IPS-NIHi11 (cell line): ENCODE data around the gene ACP2.

Experiments
- DNase-seq: peaks from one replicate; pipeline ENCODE4 v3.0.0; 2012; ENCODE audit warnings: mixed read lengths, low spot score

ACP2 gene

DNA sequence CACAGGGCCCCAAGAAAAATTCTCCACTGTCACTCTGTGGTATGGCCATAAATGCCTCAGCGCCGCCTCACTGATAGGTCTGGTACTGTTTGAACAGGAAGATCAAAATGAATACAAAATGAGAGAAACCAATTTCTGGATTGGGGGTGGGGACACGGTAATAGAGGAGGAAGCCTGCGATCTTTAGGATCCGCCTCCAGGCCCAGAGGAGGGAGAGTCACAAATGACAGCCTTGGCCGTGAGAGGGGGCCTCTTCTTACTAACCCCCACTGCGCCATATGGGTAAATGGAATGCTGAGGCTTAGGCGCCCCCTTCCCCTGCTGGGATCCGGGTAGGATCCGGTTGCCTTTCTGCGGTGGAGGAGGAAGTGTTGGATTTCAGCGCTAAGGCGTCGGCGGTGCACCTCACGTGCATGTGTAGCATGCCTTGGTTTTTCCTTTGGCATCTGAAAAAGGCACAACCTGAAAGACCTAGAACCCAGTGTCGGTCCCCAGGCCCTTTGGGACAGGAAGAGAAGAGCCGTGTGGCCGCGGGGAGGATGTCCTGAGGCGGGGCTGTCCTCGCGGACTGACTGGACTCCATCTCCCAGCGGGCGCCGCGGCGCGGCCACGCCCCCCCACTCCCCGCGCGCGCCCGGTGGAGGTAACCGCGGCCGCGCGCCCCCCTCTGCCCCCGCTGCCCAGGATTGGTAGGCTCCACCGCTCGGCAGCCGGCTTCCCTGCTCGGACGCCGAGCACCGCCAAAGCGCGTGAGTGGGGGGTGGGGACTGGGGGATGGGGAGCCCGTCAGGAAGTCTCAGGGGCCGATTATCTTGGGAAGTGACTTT is 20.6 kb upstream of the ACP2 start:
- DNase-seq: peak; percentile 95

DNA sequence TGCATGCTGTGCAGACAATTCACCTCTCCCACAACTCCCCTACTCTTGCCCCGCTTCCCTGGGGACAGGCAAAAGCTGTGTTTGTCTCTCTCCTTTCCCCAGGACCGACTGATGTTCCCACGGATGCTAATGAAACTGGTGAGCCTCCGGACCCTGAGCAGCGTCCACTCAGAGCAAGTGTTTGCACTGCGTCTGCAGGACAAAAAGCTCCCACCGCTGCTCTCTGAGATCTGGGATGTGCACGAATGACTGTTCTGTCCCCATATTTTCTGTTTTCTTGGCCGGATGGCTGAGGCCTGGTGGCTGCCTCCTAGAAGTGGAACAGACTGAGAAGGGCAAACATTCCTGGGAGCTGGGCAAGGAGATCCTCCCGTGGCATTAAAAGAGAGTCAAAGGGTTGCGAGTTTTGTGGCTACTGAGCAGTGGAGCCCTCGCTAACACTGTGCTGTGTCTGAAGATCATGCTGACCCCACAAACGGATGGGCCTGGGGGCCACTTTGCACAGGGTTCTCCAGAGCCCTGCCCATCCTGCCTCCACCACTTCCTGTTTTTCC is 19.9 kb upstream of the ACP2 start:
- no peak for DNase-seq

DNA sequence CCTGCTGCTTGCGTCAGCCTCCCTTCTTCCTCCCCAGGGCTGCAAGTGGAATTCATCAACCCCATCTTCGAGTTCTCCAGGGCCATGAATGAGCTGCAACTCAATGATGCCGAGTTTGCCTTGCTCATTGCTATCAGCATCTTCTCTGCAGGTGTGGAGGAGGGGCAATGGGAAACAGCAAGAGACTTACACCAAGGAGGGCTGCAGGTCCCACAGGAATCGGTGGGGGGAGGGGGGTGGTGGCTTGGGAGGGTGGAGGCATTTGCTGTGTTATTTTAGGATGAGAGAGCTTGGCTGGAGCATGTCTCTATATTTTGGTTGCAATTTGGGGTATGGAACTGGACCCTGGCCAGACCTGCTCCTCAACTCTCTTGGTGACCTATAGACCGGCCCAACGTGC is 19.3 kb upstream of the ACP2 start:
- no peak for DNase-seq

DNA sequence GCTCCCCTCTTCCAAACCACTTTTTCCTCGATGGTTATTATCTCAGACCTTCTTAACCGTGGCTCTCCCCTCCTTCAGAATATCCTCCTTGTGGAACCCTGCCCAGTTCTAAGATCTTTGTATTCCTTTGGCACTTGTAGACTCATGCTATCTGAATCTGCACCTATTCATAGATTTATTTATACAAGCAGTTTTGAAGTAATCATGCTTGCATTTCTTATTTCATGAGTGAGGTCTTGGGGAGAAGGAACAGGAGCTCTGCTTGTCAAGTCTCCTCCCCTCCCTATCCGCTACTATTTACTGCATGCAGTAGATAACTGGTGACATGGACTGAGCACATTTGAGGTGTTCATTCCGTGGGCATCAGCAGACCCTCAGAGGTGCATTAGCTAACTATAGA is 15.9 kb upstream of the ACP2 start:
- DNase-seq: no peak

DNA sequence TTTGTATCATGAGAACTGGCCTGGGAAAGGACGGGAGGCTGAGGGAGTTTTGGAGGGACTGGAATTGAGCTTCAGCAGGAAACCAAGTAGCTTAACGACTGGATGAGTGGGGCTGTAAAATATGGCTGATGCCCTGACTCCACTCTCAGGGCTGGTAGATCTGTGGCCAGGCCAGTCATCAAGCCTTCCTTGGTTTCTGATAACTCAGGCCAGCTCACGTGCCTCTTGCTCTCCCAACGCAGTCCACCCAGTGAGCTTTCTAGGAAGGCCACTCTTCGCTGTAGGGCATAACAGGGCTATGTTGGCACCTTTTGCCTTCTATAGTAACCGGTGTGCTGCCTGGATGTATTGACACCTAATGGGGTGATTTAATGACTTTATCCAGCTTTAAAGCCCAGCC is 15.5 kb upstream of the ACP2 start:
- DNase-seq: no peak

DNA sequence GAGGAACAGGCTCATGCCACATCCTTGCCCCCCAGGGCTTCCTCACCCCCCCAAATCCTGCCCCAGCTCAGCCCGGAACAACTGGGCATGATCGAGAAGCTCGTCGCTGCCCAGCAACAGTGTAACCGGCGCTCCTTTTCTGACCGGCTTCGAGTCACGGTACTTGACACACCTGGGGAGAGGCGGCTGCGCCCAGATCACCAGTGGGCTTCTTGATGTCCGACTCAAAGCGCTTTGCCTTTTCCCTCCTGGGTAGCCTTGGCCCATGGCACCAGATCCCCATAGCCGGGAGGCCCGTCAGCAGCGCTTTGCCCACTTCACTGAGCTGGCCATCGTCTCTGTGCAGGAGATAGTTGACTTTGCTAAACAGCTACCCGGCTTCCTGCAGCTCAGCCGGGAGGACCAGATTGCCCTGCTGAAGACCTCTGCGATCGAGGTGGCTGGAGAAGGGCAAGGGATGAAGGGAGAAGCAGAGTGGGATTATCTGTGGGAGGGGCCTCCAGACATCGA is 12.7 kb upstream of the ACP2 start:
- DNase-seq: no peak

DNA sequence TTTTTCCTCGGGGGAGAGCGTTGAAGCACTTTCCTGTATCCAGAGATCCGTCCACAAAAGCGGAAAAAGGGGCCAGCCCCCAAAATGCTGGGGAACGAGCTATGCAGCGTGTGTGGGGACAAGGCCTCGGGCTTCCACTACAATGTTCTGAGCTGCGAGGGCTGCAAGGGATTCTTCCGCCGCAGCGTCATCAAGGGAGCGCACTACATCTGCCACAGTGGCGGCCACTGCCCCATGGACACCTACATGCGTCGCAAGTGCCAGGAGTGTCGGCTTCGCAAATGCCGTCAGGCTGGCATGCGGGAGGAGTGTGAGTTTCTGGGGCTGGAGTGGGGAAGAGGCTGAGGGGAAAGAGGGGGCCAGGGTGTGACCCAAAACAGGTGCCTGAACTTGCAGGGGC is 11.8 kb upstream of the ACP2 start:
- DNase-seq: no peak

DNA sequence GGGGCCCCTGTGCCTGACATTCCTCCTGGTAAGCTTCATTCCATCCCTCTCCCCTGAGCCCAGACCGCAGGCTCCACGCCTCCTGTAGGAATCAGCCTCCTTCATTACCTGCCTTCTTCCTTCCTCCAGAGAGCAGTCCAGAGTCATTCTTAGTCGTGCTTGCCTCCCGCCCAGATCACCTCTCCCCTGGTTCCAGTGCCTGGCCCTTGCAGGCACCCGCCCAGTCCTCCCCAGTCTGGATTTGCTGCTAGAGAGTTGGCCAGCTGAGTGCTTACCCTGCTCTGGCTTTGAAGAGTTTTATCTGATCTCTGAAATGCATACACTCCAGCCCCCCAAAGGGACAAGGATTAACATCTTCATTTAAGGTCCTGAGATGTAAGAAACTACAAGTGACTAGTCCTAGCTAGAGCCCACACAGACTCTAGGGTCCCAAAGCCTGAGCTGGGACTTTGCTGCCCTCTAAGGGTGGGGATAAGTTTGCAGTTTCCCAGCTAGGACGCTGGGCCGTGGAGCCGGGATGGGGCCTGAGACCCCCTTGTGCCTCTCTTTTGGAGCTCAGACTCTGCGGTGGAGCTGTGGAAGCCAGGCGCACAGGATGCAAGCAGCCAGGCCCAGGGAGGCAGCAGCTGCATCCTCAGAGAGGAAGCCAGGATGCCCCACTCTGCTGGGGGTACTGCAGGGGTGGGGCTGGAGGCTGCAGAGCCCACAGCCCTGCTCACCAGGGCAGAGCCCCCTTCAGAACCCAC is 10.8 kb upstream of the ACP2 start:
- peak; percentile 76 for DNase-seq

DNA sequence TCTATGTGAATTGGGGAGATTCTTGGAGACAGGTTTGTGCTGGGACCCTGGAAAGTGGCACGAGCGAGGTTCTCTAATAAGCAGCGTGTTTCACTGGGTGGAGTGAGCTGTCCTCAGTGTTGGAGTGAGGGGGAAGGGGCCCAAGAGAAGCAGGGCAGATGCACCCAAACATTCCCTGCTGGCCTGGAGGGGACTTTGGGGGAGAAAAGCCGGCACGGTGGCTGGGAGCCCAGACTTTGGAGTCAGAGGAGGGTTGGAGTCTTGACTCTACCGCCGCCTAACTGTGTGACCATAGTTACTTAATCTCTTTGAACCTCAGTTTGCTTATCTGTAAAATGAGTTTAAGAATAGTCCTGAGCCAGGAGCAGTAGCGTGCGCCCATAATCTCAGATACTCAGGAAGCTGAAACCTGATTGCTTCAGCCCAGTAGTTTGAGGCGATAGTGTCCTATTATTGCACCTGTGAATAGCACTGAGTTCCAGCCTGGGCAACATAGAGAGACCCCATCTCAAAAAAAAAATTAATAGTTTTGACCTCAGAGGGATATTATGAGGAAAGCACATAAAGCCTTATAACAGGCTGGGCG is 9.8 kb upstream of the ACP2 start:
- no peak for DNase-seq

DNA sequence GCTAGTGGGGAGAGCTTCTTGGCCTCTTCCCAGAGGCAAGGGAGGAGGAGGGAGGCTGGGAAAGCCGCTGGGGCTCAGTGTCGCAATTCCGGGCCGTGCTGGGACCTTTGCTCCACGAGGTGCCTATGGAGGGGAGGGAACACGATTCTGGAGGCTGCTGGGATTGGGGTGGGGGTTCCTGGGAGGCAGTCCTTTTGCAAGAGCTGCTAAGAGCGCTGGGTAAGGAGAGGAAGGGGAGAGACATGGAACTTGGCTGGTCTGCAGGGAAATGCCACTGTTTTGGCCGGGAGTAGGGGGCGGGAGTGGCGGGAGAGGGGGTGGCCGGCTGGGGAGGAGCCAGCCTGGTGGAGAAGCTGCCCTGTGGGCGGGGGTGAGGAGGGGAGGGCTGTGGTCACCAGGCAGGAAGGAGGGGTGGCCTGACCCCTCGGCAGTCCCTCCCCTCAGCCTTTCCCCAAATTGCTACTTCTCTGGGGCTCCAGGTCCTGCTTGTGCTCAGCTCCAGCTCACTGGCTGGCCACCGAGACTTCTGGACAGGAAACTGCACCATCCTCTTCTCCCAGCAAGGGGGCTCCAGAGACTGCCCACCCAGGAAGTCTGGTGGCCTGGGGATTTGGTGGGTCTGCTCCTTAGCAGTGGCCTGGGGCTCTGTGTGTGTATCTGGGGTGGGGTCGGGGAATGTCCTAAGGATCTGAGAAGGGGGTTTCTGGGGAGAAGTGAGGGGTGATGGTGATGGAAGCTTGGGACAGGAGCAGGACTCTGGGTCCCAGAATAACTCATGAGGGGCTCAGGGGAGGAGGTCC is 9.1 kb upstream of the ACP2 start, which contains the start of gene NR1H3:
TSS of gene NR1H3 (plus strand) at position 480 of the 800 bp plus-strand sequence. CDS start 1,221 bp downstream, outside the sequence.
- peak; percentile 92 for DNase-seq

DNA sequence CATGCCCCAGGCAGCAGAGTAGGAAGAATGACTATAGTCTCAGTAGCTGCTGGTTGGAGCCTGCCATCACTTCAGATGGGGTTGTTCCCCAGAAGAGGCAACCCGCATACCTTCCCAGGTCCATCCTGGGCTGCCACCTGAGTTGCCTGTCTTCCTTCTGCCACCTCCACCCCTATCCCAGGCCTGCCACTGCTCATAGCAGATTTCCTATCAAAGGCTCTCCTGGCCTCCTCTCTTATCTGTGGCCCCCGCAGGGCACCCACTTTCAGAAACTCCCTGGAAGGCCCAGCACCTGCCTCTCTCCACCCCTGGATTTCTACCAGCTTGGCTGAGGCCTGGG is 8.5 kb upstream of the ACP2 start:
- no peak for DNase-seq

DNA sequence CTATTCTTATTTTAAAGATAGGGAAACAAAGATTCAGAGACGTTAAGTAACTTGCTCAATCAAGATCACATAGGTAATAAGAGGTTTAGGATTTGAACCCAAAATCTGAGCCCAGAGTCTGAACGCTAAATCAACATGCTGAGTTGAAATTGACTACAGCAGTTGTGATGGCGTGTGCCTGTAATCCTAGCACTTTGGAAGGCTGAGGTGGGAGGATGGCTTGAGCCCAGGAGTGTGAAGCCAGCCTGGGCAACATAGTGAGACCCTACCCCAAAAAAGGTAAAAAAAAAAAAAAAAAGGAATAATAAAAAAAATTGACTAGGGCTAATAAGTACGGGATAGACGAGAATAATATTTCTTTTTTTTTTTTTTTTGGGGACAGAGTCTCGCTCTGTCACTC is 7.8 kb upstream of the ACP2 start:
- no peak for DNase-seq

DNA sequence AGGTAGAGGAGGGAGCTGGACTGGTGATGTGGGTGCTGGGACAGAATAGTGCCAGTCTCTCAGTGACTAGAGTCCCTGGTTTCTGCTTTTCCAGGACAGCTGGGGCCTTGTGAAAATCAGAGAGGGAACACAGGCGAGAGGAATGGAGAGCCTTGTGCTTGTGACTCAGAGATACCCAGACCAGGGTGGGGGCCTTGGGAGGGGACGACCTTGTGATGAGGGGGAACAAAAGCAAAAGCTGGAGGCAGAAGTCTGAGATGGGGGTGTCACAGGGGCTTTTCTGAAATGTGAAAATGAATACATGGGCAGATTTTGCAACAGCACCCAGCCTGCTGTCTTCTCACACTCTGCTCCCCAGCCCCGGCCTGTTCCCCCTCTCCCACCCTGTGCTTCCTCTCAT is 5.8 kb upstream of the ACP2 start:
- no peak for DNase-seq

DNA sequence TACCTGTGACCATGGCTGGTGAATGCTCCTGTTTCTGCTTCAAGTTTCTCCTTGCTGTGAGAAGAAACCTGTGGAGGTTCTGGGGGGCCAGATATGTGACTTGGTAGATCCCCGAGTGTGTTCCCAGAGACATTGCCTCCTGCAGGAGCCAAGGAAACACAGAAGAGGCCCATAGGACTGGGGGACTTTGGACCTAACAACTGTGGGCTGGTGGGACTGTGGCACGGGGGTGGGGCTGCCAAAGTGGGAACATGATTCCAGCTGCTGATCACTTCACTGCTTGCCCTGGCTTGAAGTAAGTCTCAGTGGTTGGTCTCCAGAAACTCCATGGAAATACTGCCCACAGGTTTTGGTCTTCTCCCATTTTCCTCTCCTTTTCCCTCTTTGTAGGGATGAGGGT is 5.0 kb upstream of the ACP2 start:
- DNase-seq: no peak

DNA sequence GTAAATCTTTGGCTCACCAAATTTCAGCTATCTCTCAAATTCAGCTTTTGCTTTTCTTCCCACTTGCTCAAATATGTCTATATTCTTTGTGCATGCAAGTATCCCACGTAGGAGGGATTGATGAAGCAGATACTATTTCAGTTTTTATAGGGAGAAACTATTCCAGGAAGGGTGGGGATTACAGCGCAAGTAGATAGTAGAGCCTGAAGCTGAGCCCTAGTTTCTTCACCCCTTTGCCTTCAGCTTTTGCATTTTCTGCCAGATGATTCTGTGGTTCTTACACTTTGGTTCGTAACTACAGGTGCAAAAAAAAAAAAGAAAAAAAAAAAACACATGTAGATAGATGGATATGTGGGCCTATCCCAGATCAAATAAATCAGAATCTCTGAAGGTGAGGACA is 3.1 kb upstream of the ACP2 start:
- DNase-seq: no peak

DNA sequence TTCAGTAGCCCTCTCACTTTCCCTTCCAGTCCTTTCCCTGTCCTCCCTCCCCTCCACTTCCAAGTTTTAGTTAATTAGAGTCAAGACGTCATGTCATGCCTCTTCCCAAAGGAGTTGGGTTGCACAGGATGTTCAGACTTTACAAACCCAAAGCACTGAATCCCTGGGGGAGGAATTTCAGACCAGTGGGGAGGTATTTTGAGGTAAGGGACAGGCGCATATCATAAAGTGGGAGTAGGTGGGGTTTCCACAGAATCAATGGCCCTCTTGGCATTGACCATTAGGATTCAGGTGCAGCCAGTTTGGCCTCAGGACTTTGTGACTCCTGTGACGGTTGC is 733 bp upstream of the ACP2 start:
- no peak for DNase-seq

DNA sequence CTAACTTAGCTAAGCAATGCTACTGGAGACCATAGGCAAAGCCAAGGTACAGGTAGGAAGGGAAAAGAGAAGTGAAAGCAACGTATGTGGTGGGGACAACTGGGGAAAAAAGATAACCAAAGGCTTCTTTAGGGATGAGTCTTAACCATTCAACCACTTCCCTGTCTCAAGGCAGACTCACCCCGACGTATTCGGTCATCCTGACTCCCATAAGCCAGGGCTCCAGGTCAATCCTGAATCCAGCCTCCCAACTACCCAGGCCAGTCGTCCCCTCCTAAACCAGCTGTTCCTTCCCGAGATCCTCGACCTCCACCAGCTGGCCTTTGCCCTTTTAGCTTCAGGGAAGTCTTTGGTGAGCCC is 330 bp downstream of the ACP2 start:
- no peak for DNase-seq

DNA sequence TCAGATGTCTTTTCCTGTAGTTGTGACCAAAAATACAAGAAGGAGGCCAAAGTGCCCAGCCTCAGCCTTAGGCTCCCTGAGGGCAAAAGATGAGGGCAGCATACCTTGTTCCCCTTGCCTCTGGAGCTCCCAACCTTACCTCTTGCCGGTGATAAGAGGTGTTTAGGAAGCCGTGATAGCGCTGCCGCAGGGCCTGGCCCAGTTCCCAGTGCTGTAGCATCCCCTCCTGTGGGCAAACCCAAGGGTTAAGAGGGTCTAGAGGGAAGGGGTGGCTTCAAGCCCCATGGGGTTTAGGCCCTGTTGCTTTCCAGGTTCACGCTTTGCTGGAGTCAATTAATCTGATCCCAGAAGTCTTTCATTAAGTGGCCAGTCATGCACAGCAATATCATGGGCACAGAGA is 1.1 kb downstream of the ACP2 start:
- DNase-seq: no peak

DNA sequence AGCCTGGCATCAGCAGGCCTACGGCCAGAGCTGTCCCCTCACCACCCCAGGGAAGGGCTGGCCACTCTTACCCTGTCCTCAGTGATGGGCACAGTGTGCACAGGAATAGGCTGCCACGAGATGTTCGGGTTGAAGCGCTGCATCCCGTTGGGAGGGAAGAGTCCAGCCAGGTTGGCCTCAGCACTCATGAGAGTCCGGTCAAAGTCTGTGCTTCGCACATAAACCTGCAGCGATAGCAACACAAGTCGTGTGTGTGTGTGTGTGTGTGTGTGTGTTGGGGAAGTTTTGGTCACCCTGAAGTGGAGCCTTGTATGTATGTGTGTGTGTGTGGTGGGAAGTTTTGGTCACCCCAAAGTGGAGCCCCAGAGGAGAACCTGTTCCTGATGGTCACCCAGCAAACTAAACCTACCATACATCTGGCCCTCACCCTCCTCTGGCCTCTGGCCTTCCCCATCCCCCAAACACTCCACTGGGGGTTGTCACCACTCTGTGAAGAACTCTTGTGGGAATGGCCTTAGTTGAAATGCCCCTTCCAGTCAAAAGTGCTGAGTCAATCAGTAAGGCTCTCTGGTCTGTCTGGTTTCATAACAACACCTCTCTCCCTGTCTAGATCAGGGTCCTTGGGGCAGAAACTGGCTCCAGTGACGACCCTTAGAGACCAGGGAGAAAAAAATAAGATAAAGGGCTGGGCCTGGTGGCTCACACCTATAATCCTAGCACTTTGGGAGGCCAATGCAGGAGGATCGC is 2.8 kb downstream of the ACP2 start:
- no peak for DNase-seq

DNA sequence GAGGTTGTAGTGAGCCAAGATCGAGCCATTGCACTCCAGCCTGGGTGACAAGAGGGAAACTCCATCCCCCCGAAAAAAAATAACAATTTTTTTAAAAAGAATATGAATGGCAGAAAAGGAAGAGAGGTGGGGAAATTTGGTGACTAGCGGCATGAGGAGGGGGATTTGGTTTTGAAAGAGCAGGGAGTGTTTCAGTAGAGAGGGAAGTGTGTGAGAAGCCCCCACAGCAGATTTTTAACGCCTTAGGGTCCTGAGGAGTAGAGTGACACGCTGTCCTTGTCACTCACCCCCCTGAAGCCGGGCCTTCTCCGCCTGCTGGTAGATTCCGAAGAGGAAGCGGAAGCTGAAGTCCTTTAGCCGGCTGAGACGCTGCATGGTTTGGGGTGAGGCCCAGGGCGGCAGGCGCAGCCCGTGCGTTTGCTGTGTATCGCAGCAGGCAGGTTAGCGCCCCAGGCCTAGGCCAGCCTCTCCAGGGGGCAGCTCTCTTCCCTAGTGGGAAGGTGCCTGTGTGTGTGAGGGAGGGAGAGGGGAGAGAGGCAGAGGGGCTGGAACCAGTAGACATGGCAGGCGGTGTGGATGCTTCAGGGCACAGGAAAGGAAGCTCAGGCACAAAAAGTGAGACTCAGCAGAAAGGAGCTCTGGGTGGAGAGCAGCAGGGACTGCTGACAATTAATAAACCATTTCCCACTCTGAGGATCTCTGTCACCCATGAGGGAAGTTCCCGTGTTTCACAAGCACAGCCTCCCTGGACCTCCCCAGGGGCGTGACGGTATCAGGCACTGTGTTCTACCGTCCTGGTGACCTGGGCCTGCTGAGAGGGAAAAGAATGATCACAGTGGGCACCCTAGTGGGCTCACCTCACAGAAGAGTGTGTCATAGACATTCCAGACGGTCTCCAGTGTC is 3.9 kb downstream of the ACP2 start:
- DNase-seq: no peak
